Measurements from ENCODE around the gene CCM2.

Gene CCM2

GRCh38 chr7:45064047-45064725 lies 64.2 kb downstream of the CCM2 start:
- Mint-ChIP-seq H3K27ac (no peak overlapping the region), H3K4me3 (no peak overlapping the region), H3K36me3 (ENCODE audit: low read depth) (peaks cover 33% of the 10 kb centered on the region), H3K27me3 (ENCODE audit: low read depth, poor library complexity) (no peaks in the 10 kb centered on the region), H3K9me3 (no peaks in the 10 kb centered on the region), H3K4me1 (no peaks in the 10 kb centered on the region)
- no peak for DNase-seq
- TF ChIP-seq CTCF (IDR thresholded peaks at IDR 0.05), result no peak

DNA sequence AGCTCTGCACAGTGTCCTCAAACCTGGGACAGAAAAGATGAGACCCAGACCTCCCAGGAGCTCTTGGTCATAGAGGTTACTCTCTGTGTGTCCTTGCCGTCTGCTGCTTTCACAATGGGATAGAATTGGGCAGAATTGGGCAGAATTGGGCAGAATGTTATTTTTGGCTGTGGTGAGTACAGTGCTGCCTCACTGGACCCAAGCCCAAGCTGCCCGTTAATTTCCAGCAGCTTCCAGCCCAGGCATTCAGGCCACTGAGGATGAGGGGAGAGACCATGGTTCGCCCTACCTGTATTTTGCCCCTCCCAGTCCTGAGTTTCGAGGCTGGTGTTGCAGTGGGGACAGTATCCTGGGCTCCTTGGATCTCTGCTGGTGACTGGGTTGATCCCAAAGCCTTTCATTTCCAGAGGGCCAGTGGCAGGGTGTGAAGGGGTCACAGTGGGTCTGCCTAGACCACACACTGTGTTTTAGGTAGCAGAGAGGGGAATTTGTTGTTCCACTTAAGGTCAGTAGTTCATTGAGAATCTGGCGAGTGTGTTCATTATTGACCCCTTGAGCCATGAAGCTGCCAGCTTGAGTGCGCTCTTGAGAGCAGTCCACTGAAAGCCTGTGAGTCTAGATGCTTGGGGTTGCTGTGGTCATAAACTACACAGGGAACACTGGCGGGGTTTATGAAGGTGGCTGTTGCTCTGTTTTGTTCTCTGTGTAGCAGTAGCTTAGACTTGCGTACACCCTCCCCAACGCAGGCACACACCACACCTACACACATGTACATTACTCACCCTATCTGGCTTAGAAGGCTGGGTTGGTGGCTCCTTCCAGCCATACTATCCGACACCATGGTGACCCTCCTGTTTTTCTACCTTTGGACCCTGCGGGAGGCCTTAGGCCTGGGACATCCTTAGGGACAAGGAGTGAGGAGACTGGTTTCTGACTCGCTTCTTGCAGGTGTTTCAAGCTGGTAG lies 65.3 kb downstream of the CCM2 start:
- no peaks in the 10 kb centered on the region for H3K4me1 Mint-ChIP-seq
- TF ChIP-seq CTCF (IDR thresholded peaks at IDR 0.05), result no peak
- H3K4me3 Mint-ChIP-seq, result no peak overlapping the region
- H3K27me3 Mint-ChIP-seq (ENCODE audit: low read depth, poor library complexity), result no peaks in the 10 kb centered on the region
- H3K36me3 Mint-ChIP-seq (ENCODE audit: low read depth), result peaks cover 27% of the 10 kb centered on the region
- DNase-seq, result no peak
- H3K9me3 Mint-ChIP-seq, result no peaks in the 10 kb centered on the region
- H3K27ac Mint-ChIP-seq, result no peak overlapping the region

- no peaks in the 10 kb centered on the region for H3K9me3 Mint-ChIP-seq
- no peak overlapping the region for H3K27ac Mint-ChIP-seq
- TF ChIP-seq CTCF (IDR thresholded peaks at IDR 0.05), result no peak
- H3K4me3 Mint-ChIP-seq, result no peak overlapping the region
- H3K4me1 Mint-ChIP-seq, result no peaks in the 10 kb centered on the region
- peaks cover 20% of the 10 kb centered on the region for H3K36me3 Mint-ChIP-seq (ENCODE audit: low read depth)
- no peaks in the 10 kb centered on the region for H3K27me3 Mint-ChIP-seq (ENCODE audit: low read depth, poor library complexity)
- no peak for DNase-seq
Measured at GRCh38 chr7:45066409-45066808, 66.4 kb downstream of the CCM2 start.

DNA sequence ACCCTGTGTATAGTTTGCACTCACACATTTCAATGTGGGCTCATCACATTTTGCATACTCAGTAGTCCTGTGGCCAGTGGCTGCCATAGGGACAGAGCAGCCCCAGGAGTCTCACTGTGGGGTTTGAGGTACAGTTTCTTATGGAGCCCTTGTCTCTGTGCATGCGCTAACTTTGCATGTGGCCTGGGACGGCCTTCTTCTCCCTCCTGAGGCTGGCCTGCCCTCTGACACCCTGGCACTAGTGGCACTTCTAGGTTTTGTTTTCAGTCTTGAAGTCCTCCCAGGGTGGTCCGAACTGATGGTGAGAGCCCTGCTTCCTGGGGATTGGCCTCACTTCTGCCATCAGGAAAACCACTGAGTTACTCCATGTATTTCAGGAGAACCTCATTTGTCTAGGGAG lies 67.6 kb downstream of the CCM2 start:
- Mint-ChIP-seq H3K9me3 (no peaks in the 10 kb centered on the region), H3K4me3 (no peak overlapping the region), H3K27ac (no peak overlapping the region), H3K36me3 (ENCODE audit: low read depth) (peaks cover 20% of the 10 kb centered on the region), H3K4me1 (no peaks in the 10 kb centered on the region), H3K27me3 (ENCODE audit: low read depth, poor library complexity) (no peaks in the 10 kb centered on the region)
- DNase-seq, result no peak
- no peak for TF ChIP-seq CTCF (IDR thresholded peaks at IDR 0.05)

DNA sequence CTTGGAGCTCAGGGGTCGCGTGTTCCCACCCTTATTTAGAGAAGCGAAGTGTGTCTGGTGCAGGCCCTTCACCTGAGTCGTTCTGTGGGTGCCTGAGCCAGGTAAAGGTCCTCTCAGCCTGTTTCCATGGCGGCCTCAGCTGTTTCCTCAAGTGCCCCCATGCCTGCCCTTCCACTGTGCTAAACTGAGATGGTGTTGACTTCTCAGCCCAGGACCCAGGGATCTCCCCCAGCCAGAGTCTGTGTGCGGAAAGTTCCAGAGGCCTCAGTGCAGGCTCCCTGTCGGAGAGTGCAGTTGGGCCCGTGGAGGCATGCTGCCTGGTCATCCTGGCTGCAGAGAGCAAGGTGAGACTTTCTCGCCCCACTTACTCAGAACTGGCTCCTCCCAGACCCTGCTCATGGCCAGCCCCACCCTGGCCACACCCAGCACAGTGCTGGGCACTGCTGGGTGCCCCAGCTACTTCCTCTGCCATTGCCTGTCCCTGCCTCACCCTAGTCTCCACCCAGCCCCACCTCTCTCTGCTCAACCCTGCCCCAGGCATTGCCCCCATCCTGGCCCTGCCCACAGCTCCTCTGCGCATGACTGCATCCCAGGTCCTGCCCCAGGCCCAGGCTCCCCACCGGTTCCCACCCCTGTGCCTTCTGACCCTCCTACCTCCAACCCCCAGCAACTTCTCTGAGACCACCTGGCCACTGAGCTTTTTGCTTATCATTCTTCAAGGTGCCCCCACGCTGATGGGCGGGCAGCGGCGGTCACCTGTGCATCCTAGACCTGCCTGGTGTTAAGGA lies 68.4 kb downstream of the CCM2 start:
- no peak overlapping the region for H3K27ac Mint-ChIP-seq
- H3K27me3 Mint-ChIP-seq (ENCODE audit: low read depth, poor library complexity), result no peaks in the 10 kb centered on the region
- H3K4me3 Mint-ChIP-seq, result no peak overlapping the region
- no peaks in the 10 kb centered on the region for H3K9me3 Mint-ChIP-seq
- no peak for TF ChIP-seq CTCF (IDR thresholded peaks at IDR 0.05)
- DNase-seq, result no peak
- H3K36me3 Mint-ChIP-seq (ENCODE audit: low read depth), result peaks cover 20% of the 10 kb centered on the region
- H3K4me1 Mint-ChIP-seq, result no peaks in the 10 kb centered on the region
